WTC11 (cell line): ENCODE measurements around the gene BBS9. TPM values are rescaled to one million over a fixed set of nuclear protein-coding genes. Genes with fewer than 3 reads are reported as not detected.

Experiments used
- ATAC-seq: fragments of 200-7000 bp; cut with Tn5 transposase; 2 replicates; pipeline ENCODE4 v1.10.0; 2021; ENCODE audit warnings: mild to moderate bottlenecking, moderate library complexity
- CTCF ChIA-PET: fragments of 300-600 bp; sonication (Branson Sonifier 250); formaldehyde crosslinking; loops from one replicate; lab custom pipeline; 2021; ENCODE audit warnings: antibody characterized with exemption; lab: Charles Lee
- POLR2A ChIA-PET: fragments of 350-600 bp; sonication (Branson Sonifier 250); formaldehyde crosslinking; loops from one replicate; lab custom pipeline; 2021; ENCODE audit warnings: antibody characterized with exemption; lab: Charles Lee
- DNase-seq: peaks from one replicate; pipeline ENCODE4 v3.0.0; 2021; ENCODE audit warnings: low spot score
- H3K27ac Mint-ChIP-seq: 2 replicates; pipeline ENCODE4 v1.8.0; 2021; ENCODE audit warnings: mixed read lengths
- H3K27me3 Mint-ChIP-seq: 2 replicates; pipeline ENCODE4 v1.8.0; 2021; ENCODE audit warnings: low read depth, mild to moderate bottlenecking, moderate library complexity, mixed read lengths
- H3K36me3 Mint-ChIP-seq: 2 replicates; pipeline ENCODE4 v1.8.0; 2021; ENCODE audit warnings: mixed read lengths
- H3K4me1 Mint-ChIP-seq: 2 replicates; pipeline ENCODE4 v1.8.0; 2022; ENCODE audit warnings: mixed read lengths
- H3K4me3 Mint-ChIP-seq: 2 replicates; pipeline ENCODE4 v1.8.0; 2021; ENCODE audit warnings: mild to moderate bottlenecking, moderate library complexity, mixed read lengths
- H3K9me3 Mint-ChIP-seq: 2 replicates; pipeline ENCODE4 v1.8.0; 2021; ENCODE audit warnings: mixed read lengths
- ATF1 ChIP-seq: sonication (generic); formaldehyde crosslinking; IDR thresholded peaks from 2 replicates; pipeline ENCODE4 v1.8.1; 2023; ENCODE audit warnings: mild to moderate bottlenecking, moderate library complexity, missing genetic modification reagents
- GABPB1 ChIP-seq: sonication (generic); formaldehyde crosslinking; IDR thresholded peaks from 2 replicates; pipeline ENCODE4 v1.8.1; 2023; ENCODE audit warnings: mild to moderate bottlenecking, missing genetic modification reagents
- GRHL2 ChIP-seq: fragments of 250-450 bp; sonication (Bioruptor Pico); IDR thresholded peaks from 2 replicates; pipeline ENCODE4 v1.8.0; 2022; ENCODE audit warnings: mild to moderate bottlenecking, moderate library complexity; ENCODE audit not compliant: insufficient replicate concordance, severe bottlenecking
- MXD4 ChIP-seq: fragments of 250-450 bp; sonication (Bioruptor Pico); IDR thresholded peaks from 2 replicates; pipeline ENCODE4 v1.8.0; 2021; ENCODE audit warnings: mild to moderate bottlenecking, moderate library complexity, borderline replicate concordance
- MYBL2 ChIP-seq: sonication (generic); formaldehyde crosslinking; IDR thresholded peaks from 2 replicates; pipeline ENCODE4 v1.8.1; 2023; ENCODE audit warnings: mild to moderate bottlenecking, moderate library complexity, missing genetic modification reagents
- RORB ChIP-seq: fragments of 250-450 bp; sonication (Bioruptor Pico); IDR thresholded peaks from 2 replicates; pipeline ENCODE4 v1.9.0; 2021; ENCODE audit warnings: mild to moderate bottlenecking
- SMAD3 ChIP-seq: sonication (generic); formaldehyde crosslinking; IDR thresholded peaks from 2 replicates; pipeline ENCODE4 v1.8.0; 2022; ENCODE audit warnings: missing genetic modification reagents, mild to moderate bottlenecking, borderline replicate concordance
- SOX15 ChIP-seq: fragments of 250-450 bp; sonication (Bioruptor Pico); IDR thresholded peaks from 2 replicates; pipeline ENCODE4 v1.9.0; 2021; ENCODE audit warnings: mild to moderate bottlenecking
- ZNF138 ChIP-seq: sonication (generic); formaldehyde crosslinking; conservative IDR thresholded peaks from 2 replicates; pipeline ENCODE4 v1.8.1; 2022; ENCODE audit warnings: mild to moderate bottlenecking, moderate library complexity, missing genetic modification reagents
- ZNF219 ChIP-seq: sonication (generic); formaldehyde crosslinking; IDR thresholded peaks from 2 replicates; pipeline ENCODE4 v1.8.0; 2023; ENCODE audit warnings: missing genetic modification reagents, mild to moderate bottlenecking, borderline replicate concordance
- ZNF416 ChIP-seq: fragments of 250-450 bp; sonication (Bioruptor Pico); IDR thresholded peaks from 2 replicates; pipeline ENCODE4 v1.9.0; 2021; ENCODE audit warnings: mild to moderate bottlenecking, inconsistent platforms
- total RNA-seq: library from RNA; stranded (reverse); gene quantifications from 3 replicates; pipeline ENCODE4 v1.2.3, GENCODE V29; 2021
- TF ChIP-seq, protein P1 (sequence below): fragments of 250-450 bp; sonication (Bioruptor Pico); conservative IDR thresholded peaks from 2 replicates; pipeline ENCODE4 v1.9.0; 2021; ENCODE audit warnings: mild to moderate bottlenecking
- TF ChIP-seq, protein P2 (sequence below): sonication (generic); formaldehyde crosslinking; IDR thresholded peaks from 2 replicates; pipeline ENCODE4 v1.8.1; 2022; ENCODE audit warnings: low read depth, mild to moderate bottlenecking, moderate library complexity, missing genetic modification reagents, borderline replicate concordance
- TF ChIP-seq, protein P3 (sequence below): fragments of 250-450 bp; sonication (Bioruptor Pico); IDR thresholded peaks from 2 replicates; pipeline ENCODE4 v2.1.2; 2022; ENCODE audit warnings: mild to moderate bottlenecking, moderate library complexity
- TF ChIP-seq, protein P4 (sequence below): sonication (generic); formaldehyde crosslinking; IDR thresholded peaks from 2 replicates; pipeline ENCODE4 v1.8.0; 2023; ENCODE audit warnings: mild to moderate bottlenecking, missing genetic modification reagents
- TF ChIP-seq, protein P5 (sequence below): sonication (generic); formaldehyde crosslinking; IDR thresholded peaks from 2 replicates; pipeline ENCODE4 v1.8.0; 2023; ENCODE audit warnings: missing genetic modification reagents

Gene BBS9
- total RNA-seq, 1 experiment from 2014 or later: 56.6 TPM

DNA sequence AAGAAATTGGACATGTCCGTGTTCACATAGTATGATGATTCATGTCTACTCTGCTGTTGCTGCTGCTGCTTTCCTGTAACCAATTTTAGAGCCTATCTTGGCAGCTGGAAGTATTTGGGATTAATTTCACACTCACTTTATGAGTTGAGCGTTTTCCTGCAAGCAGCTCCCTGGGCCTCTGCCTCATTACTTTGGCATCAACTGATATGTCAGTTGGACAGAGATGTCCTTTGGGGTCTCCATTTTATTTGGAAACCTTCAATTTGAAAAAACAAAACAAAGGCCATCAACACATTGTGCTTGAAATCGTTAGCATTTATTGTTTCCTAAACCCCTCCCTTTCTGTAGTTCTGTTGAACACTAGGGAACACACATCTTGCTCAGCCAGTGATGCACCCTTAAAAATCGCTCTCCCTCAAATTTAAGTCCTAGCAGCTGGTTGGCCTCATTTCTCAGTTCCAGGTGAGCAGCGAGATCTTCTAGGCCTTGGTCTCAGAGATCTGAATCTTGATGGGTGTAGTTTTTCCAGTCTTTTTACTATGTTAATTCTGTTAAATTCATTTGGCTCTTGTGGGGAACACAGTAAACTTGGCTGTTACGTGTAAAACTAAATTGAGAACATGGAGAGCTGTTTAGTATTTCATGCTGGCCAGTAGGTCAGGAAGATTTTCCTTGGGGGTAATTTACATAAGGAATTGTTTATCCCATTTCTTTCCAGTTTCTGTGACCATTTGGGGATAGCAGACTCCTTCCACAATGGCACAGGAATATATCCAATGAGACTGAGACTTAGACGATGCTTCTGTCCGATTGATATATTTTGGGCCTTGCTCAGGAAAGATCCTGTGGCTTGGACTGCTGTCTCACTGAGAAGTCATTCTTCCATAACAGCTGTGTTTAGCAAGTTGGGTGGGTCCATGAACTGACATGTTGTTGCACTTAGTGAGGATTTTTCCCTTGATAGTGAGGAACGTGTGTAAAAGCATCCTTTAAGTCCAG lies 371.6 kb downstream of the BBS9 start (continued):
- TF ChIP-seq GRHL2 (CRISPR knock-in tag): no peak
- TF ChIP-seq ATF1 (CRISPR knock-in tag): no peak
- TF ChIP-seq, protein P1, sequence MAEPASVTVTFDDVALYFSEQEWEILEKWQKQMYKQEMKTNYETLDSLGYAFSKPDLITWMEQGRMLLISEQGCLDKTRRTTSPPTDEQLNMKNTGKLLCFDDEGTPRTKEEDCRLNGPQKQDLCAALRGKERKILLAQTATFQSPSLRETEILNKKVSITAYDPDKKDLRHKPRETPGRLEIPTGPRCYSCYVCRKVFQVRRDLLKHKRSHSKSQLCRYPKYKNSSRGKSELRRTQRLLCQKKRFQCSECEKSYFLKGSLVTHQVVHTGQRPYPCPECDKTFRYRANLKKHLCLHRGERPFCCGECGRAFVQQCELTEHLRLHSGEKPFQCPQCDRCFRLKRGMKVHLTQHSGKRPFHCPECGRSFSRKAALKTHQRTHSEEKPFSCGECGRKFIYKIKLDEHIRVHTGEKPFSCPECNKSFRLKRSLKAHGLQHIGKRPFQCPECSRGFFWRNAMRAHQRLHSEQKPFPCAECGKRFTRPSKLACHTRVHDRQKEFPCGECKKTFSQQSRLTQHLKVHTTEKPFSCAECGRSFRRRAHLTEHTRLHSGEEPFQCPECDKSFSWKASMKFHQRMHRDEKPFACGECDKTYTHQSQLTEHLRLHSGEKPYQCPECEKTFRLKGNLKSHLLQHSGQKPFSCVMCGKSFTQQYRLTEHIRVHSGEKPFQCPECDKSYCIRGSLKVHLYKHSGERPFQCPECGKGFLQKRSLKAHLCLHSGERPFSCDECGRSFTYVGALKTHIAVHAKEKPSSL (CRISPR knock-in tag): no peak

DNA sequence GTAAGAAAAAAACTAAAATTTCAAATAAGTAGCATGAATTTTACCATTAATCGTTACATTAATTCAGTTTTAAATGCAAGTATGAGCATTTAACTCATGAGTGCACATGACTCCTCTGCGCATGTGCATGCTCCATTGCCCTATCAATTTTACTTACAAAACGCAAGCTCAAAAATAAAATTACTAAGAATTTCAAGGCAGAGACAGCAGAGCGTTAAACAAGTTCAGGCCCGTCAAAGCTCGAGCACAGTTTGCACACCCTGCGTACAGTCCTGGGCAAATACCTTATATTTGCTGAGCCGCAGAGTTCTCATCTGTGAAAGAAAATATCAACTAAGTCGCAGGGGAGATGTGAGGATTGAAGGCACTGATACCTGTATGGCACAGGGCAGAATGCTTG lies 373.6 kb downstream of the BBS9 start:
- DNase-seq: no peak
- Mint-ChIP-seq H3K27me3 (no peaks in the 10 kb centered on the region), H3K4me1 (peaks cover 21% of the 10 kb centered on the region), H3K9me3 (no peaks in the 10 kb centered on the region), H3K4me3 (no peak overlapping the region), H3K27ac (no peak overlapping the region), H3K36me3 (0 out of 2 replicates have a peak, but pooled peaks cover 2% of the 10 kb centered on the region)
- no peak for ATAC-seq
- CTCF ChIA-PET: interaction anchor here (1.0 kb wide), 1 partner anchor 171 kb away, joined by 3 read pairs; no protein-coding TSS in a partner anchor
- POLR2A ChIA-PET: no interaction called here
- no peak for TF ChIP-seq ZNF416 (CRISPR knock-in tag)
- TF ChIP-seq, protein P1 (CRISPR knock-in tag): no peak
- no peak for TF ChIP-seq RORB (CRISPR knock-in tag)
- no peak for TF ChIP-seq SOX15 (CRISPR knock-in tag)
- TF ChIP-seq MYBL2: no peak
- no peak for TF ChIP-seq SMAD3

DNA sequence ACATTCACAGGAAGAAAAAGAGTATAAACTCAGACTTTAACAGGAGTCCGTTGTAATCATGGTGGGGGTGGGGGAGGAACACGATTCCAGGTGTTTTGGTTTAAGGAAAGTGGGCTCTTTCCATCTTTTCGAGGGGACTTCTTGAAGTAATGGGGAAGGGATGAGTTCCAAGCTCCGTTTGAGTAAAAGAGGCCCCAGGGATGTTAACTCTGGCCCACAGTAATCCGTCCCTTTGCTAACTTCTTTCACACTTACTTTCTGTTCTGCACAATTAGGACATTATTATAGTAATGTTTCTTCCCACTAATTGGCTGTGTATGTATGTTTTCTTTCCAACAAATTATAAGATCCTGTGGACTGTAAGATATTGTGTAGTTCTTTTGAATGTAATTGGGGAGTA lies 374.4 kb downstream of the BBS9 start:
- CTCF ChIA-PET: no interaction called here
- Mint-ChIP-seq H3K27me3 (no peaks in the 10 kb centered on the region), H3K9me3 (no peaks in the 10 kb centered on the region), H3K36me3 (0 out of 2 replicates have a peak, but pooled peaks cover 2% of the 10 kb centered on the region), H3K4me3 (no peak overlapping the region), H3K27ac (no peak overlapping the region), H3K4me1 (peaks cover 21% of the 10 kb centered on the region)
- TF ChIP-seq MXD4 (CRISPR knock-in tag) (no peak), ZNF138 (CRISPR knock-in tag) (no peak), GRHL2 (CRISPR knock-in tag) (no peak), ZNF219 (CRISPR knock-in tag) (no peak), GABPB1 (CRISPR knock-in tag) (no peak)
- TF ChIP-seq, protein P2, sequence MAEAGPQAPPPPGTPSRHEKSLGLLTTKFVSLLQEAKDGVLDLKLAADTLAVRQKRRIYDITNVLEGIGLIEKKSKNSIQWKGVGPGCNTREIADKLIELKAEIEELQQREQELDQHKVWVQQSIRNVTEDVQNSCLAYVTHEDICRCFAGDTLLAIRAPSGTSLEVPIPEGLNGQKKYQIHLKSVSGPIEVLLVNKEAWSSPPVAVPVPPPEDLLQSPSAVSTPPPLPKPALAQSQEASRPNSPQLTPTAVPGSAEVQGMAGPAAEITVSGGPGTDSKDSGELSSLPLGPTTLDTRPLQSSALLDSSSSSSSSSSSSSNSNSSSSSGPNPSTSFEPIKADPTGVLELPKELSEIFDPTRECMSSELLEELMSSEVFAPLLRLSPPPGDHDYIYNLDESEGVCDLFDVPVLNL (CRISPR knock-in tag): no peak
- TF ChIP-seq, protein P3, sequence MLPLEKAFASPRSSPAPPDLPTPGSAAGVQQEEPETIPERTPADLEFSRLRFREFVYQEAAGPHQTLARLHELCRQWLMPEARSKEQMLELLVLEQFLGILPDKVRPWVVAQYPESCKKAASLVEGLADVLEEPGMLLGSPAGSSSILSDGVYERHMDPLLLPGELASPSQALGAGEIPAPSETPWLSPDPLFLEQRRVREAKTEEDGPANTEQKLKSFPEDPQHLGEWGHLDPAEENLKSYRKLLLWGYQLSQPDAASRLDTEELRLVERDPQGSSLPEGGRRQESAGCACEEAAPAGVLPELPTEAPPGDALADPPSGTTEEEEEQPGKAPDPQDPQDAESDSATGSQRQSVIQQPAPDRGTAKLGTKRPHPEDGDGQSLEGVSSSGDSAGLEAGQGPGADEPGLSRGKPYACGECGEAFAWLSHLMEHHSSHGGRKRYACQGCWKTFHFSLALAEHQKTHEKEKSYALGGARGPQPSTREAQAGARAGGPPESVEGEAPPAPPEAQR (CRISPR knock-in tag): no peak
- TF ChIP-seq, protein P4, sequence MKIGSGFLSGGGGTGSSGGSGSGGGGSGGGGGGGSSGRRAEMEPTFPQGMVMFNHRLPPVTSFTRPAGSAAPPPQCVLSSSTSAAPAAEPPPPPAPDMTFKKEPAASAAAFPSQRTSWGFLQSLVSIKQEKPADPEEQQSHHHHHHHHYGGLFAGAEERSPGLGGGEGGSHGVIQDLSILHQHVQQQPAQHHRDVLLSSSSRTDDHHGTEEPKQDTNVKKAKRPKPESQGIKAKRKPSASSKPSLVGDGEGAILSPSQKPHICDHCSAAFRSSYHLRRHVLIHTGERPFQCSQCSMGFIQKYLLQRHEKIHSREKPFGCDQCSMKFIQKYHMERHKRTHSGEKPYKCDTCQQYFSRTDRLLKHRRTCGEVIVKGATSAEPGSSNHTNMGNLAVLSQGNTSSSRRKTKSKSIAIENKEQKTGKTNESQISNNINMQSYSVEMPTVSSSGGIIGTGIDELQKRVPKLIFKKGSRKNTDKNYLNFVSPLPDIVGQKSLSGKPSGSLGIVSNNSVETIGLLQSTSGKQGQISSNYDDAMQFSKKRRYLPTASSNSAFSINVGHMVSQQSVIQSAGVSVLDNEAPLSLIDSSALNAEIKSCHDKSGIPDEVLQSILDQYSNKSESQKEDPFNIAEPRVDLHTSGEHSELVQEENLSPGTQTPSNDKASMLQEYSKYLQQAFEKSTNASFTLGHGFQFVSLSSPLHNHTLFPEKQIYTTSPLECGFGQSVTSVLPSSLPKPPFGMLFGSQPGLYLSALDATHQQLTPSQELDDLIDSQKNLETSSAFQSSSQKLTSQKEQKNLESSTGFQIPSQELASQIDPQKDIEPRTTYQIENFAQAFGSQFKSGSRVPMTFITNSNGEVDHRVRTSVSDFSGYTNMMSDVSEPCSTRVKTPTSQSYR (CRISPR knock-in tag): no peak
- TF ChIP-seq, protein P5, sequence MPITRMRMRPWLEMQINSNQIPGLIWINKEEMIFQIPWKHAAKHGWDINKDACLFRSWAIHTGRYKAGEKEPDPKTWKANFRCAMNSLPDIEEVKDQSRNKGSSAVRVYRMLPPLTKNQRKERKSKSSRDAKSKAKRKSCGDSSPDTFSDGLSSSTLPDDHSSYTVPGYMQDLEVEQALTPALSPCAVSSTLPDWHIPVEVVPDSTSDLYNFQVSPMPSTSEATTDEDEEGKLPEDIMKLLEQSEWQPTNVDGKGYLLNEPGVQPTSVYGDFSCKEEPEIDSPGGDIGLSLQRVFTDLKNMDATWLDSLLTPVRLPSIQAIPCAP (CRISPR knock-in tag): no peak
- POLR2A ChIA-PET: interaction anchor here (0.5 kb wide), 1 partner anchor 158 kb away, joined by 4 read pairs; no protein-coding TSS in a partner anchor
- ATAC-seq (no peak), DNase-seq (no peak)
